ENCODE results near the gene BCL2L2. TPM values are rescaled to one million over a fixed set of nuclear protein-coding genes. Genes with fewer than 3 reads are reported as not detected.

Gene BCL2L2
- total RNA-seq, 3 donors from 2014 or later: 0.10 to 0.73 (median 0.40) TPM

DNA sequence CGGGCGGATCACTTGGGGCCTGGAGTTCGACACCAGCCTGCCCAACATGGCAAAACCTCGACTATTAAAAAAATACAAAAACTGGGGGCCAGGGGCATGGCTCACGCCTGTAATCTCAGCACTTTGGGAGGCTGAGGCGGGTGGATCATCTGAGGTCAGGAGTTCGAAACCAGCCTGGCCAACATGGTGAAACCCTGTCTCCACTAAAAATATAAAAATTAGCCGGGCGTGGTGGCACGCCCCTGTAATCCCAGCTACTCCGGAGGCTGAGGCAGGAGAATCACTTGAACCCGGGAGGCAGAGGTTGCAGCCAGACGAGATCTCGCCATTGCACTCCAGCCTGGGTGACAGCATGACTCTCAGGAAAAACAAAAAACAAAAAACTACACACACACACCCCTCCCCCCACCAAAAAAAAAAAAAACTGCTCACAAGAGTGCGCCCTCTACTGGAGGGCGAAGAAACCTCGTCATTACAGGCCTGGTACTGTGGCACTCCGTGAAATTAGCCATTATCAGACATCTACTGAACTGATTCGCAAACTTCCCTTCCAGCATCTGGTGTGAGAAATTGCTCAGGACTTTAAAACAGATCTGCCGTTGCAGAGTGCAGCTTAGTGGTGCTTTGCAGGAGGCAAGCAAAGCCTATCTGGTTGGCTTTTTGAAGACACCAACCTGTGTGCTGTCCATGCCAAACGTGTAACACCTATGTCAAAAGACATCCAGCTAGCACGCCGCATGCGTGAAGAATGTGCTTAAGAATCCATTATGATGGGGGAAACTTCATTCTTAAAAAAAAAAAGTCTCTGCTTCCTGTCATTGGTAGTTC, 11.7 kb upstream of the BCL2L2 start:
- peak; percentile 78 to 81 for ATAC-seq
- Mint-ChIP-seq H3K36me3 (ENCODE audit: insufficient read depth) (peaks cover 4% of the 10 kb centered on the region), H3K9me3 (no peaks in the 10 kb centered on the region), H3K27me3 (ENCODE audit: low read depth) (no peaks in the 10 kb centered on the region), H3K4me1 (ENCODE audit: low read depth) (peaks cover 14% of the 10 kb centered on the region), H3K4me3 (no peak overlapping the region)
- DNase-seq: peak; percentile 41

DNA sequence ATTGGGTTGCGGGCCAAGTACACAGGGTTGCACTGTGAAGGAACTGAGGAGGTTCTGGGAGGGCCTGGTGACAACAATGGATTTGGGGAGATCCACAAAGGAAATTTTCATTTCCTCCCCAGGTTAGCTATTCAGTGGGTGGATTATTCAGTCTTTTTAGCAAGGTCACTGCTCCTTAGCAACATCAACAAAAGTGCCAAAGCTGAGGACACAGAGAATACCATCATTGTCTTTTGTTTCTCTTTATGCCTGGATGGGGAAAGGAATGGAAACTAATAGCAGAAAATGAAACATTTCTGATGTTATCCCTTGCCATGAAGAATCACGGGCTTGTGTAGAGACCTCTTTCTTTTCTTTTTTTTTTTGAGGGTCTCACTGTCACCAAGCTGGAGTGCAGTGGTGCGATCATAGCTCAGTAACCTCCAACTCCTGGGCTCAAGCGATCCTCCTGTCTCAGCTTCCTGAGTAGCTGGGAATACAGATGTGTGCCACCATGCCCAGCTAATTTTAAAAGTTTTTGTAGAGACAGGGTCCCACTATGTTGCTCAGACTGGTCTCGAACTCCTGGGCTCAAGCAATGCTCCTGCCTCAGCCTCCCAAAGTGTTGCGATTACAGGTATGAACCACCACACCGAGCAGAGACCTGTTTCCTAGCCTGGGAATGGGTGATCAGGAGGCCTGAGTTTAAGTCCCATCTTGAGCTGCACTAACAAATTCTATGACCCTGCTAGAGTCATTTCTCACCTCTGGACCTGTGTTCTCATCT, 10.4 kb upstream of the BCL2L2 start:
- Mint-ChIP-seq H3K4me1 (ENCODE audit: low read depth) (peaks cover 22% of the 10 kb centered on the region), H3K27me3 (ENCODE audit: low read depth) (no peaks in the 10 kb centered on the region), H3K4me3 (no peak overlapping the region), H3K9me3 (no peaks in the 10 kb centered on the region), H3K36me3 (ENCODE audit: insufficient read depth) (peaks cover 4% of the 10 kb centered on the region)
- ATAC-seq: no peak
- DNase-seq: no peak

DNA sequence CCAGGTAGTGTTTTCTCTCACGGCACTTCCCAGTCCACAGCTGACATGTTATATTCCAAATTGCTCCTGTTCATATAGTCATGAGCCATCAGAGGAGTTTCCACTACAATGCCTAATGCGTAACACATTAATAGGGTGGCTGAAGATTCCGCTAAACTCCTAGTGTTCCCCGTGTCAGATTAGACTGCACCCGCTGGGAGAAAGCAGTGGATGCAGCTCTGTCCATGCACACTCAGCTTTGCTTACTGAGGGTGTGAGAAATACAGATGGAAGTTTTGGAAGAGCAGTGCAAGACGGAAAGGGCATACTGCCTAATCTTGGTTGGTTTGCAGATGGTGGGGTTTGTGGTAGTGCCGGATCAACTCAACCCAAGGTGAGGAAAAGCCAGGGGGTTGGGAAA, 9.5 kb upstream of the BCL2L2 start:
- H3K4me1 Mint-ChIP-seq (ENCODE audit: low read depth): peaks cover 22% of the 10 kb centered on the region
- H3K4me3 Mint-ChIP-seq: no peak overlapping the region
- ATAC-seq (no peak), DNase-seq (no peak)
- no peaks in the 10 kb centered on the region for H3K27me3 Mint-ChIP-seq (ENCODE audit: low read depth)
- H3K36me3 Mint-ChIP-seq (ENCODE audit: insufficient read depth): peaks cover 4% of the 10 kb centered on the region
- no peaks in the 10 kb centered on the region for H3K9me3 Mint-ChIP-seq

DNA sequence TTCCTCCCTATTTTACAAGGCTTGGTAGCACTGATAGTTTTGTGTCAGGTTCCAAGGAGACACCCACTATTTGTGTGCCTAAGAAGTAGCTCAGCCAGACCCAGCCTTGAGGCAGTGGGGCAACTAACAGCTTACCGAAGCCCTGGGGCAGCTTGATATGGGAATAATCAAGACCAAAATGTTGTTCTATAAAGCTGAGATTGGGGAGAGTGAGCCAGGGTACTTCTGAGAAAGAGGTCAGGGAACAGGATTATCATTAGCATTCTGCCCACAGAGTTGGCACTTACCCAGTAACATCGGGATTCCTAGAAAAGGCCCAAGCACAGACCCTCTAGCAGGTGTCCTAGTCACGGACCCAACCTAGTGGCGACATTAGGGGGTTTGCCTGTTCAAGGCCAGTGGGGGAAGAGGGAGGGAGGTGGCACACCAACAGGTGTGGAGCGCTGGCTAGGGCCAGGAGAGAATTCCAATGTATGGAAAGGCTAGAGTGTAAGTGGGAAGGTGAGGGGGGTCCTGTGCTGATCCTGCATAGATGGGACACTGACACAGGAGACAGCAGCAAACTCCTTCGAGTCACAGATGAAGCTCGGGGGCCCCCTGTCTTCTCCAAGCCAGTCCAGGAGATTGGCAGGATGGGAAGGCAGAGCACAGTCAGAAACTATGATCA, 8.9 kb upstream of the BCL2L2 start:
- H3K27me3 Mint-ChIP-seq (ENCODE audit: low read depth): no peaks in the 10 kb centered on the region
- peaks cover 4% of the 10 kb centered on the region for H3K36me3 Mint-ChIP-seq (ENCODE audit: insufficient read depth)
- no peaks in the 10 kb centered on the region for H3K9me3 Mint-ChIP-seq

DNA sequence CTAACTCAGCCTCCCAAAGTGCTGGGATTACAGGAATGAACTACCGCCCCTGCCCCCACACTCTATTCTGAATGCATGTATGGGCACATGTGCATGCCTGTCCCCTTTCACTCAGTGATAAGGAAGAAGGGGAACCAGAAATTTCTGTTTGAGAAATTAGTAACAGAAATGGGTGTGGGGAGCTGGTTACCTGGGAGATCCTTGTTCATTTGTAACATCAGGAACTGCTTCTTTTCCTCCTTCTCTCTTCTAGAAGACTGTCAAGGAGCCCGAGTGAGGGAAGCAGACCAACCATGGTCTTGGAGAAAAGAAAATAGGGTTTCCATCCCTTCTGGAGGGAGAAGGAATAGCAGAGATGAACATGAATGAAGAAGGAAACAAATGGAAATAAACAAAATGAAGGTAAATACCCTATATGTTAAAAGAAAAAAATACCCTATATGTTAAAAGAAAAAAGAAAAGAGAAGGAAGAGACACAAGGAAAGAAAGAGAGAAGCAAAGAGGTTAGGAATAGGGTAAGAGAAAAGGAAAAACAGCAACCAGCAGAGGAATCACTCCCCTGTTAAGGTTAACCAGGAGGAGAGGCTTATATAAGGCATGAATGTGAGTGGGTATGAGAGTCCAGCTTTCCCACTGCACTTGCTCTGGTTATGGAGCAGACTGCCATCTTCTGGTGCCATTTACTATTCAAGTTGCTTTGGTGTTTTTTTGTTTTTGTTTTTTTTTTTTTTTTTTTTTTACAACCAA, 7.2 kb upstream of the BCL2L2 start:
- no peak for ATAC-seq
- Mint-ChIP-seq H3K4me3 (no peak overlapping the region), H3K4me1 (ENCODE audit: low read depth) (peaks cover 26% of the 10 kb centered on the region), H3K9me3 (no peaks in the 10 kb centered on the region), H3K27me3 (ENCODE audit: low read depth) (no peaks in the 10 kb centered on the region), H3K36me3 (ENCODE audit: insufficient read depth) (peaks cover 4% of the 10 kb centered on the region)
- no peak for DNase-seq

More for the DNA sequence above, 8.9 kb upstream of the BCL2L2 start:
- Mint-ChIP-seq H3K4me1 (ENCODE audit: low read depth) (peaks cover 24% of the 10 kb centered on the region), H3K4me3 (no peak overlapping the region)
- no peak for DNase-seq
- ATAC-seq: no peak

DNA sequence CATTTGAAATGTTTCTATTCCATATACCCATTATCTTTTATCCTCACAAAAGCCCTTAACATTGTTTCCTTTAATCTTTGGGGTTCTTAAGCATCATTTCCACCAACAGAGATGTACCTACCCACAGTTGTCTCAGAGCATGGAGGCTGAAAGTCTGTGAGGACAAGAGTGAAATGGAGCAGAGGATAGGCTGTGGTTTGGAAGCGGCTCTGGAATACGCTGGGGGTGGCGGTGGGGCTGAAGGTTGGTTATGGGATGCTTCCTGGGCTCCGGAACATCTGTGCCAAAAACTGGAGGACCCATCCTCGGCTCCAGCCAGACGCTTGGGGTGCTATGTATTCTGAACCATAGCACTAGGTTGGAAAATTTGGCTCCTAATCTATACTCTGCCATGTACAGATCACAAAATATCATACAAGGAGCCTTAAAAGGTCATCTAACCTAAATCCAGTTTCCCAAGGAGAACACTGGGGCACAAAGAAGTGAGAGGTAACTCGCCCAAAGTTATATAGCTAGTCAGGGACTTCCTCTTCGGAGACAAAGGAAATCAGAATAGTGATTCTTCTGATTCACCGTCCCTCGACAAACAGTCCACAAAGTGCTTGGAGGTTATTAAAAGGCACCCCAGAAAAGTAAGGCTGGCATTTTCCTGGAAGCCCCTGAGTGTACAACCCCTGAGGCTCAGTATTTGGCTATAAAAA, 6.5 kb upstream of the BCL2L2 start:
- DNase-seq (no peak), ATAC-seq (no peak)
- Mint-ChIP-seq H3K27me3 (ENCODE audit: low read depth) (peaks cover 3% of the 10 kb centered on the region), H3K9me3 (no peaks in the 10 kb centered on the region), H3K36me3 (ENCODE audit: insufficient read depth) (peaks cover 4% of the 10 kb centered on the region), H3K4me1 (ENCODE audit: low read depth) (peaks cover 19% of the 10 kb centered on the region), H3K4me3 (peak overlapping the region; percentile 89)

DNA sequence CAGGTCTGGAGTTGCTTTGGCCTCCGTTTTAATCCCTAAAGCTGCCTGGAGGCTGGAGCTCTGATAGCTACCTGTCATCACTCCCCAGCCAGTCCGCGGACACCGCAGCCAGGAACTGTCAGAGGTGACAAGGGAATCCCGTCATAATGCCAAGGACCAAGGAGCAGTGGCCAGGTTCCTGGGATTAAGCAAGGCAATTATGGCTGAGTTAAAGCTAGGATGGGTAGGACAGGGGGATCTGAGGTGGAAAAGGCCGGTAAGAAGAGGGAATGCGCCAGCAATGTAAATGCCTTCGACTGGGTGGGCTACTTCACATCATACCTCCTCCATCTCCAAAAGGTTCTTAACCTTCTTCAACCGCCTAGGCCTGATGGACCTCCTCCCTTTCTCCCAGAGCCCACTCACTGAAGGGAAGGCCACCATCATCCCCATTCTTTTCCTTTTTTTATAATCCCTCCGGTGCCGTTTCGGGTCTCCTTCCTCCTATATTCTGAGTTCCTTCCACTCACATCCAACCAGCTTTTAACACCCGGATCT, 5.9 kb upstream of the BCL2L2 start:
- no peak for ATAC-seq
- H3K9me3 Mint-ChIP-seq: no peaks in the 10 kb centered on the region
- peak overlapping the region; percentile 89 for H3K4me3 Mint-ChIP-seq
- H3K27me3 Mint-ChIP-seq (ENCODE audit: low read depth): peaks cover 7% of the 10 kb centered on the region
- H3K4me1 Mint-ChIP-seq (ENCODE audit: low read depth): peaks cover 16% of the 10 kb centered on the region
- peaks cover 4% of the 10 kb centered on the region for H3K36me3 Mint-ChIP-seq (ENCODE audit: insufficient read depth)
- DNase-seq: no peak

DNA sequence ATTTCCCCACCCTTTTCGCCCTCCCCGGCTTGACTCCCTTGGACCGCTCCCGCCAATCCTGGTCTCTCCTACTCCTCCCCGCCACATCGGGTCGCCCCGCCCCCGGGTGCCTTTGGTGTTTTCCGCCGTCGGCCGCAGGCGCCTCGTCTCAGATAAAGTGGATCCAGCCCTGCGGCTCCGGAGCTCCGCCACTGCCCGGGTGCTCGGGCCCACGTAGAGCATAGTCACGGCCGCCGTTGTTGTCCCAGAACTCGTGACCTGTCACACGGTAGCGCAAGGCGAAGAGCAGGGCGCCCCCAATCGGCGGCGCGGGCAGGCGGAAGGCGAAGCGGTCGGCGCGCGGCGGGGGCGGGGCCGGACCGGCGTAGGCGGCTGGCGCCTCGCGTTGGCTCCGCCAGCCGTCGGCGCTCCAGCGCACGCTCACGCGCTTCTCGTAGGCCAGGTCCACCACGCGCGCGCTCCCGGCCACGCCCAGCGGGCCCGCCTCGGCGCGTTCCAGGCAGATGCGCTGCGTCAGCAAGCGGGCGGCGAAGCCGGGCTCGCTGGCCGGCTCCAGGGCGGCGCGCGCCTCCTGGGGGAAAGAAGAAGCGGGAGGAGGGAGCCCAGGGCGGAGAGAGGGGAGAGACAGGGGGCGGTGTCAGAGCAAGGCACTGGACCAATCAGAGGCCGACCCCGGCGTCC, 5.2 kb upstream of the BCL2L2 start:
- Mint-ChIP-seq H3K36me3 (ENCODE audit: insufficient read depth) (peaks cover 4% of the 10 kb centered on the region), H3K9me3 (no peaks in the 10 kb centered on the region), H3K4me3 (peak overlapping the region; percentile 89), H3K4me1 (ENCODE audit: low read depth) (peaks cover 16% of the 10 kb centered on the region), H3K27me3 (ENCODE audit: low read depth) (peaks cover 14% of the 10 kb centered on the region)
- DNase-seq (peak; percentile 95), ATAC-seq (peak; percentile 83 to 84)

DNA sequence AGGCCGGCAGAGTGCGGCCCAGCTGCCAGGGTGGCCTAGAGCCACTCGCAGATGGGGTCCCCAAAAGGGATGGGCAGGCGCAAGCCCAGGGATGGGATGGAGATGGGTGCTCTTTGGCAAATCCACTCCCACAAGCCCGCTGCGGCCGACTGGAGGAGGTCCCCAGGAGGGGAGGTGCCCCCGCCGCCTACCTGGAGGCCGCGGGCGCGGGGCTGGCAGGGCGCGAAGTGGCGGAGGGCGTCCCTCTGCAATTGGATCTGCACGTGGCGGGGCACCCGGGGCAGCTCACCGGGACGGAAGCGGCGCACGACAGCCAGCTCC, 4.7 kb upstream of the BCL2L2 start:
- peaks cover 16% of the 10 kb centered on the region for H3K4me1 Mint-ChIP-seq (ENCODE audit: low read depth)
- DNase-seq (no peak), ATAC-seq (peak; percentile 32 to 33)
- H3K9me3 Mint-ChIP-seq: no peaks in the 10 kb centered on the region
- peaks cover 4% of the 10 kb centered on the region for H3K36me3 Mint-ChIP-seq (ENCODE audit: insufficient read depth)
- H3K4me3 Mint-ChIP-seq: peak overlapping the region; percentile 89
- peaks cover 14% of the 10 kb centered on the region for H3K27me3 Mint-ChIP-seq (ENCODE audit: low read depth)

DNA sequence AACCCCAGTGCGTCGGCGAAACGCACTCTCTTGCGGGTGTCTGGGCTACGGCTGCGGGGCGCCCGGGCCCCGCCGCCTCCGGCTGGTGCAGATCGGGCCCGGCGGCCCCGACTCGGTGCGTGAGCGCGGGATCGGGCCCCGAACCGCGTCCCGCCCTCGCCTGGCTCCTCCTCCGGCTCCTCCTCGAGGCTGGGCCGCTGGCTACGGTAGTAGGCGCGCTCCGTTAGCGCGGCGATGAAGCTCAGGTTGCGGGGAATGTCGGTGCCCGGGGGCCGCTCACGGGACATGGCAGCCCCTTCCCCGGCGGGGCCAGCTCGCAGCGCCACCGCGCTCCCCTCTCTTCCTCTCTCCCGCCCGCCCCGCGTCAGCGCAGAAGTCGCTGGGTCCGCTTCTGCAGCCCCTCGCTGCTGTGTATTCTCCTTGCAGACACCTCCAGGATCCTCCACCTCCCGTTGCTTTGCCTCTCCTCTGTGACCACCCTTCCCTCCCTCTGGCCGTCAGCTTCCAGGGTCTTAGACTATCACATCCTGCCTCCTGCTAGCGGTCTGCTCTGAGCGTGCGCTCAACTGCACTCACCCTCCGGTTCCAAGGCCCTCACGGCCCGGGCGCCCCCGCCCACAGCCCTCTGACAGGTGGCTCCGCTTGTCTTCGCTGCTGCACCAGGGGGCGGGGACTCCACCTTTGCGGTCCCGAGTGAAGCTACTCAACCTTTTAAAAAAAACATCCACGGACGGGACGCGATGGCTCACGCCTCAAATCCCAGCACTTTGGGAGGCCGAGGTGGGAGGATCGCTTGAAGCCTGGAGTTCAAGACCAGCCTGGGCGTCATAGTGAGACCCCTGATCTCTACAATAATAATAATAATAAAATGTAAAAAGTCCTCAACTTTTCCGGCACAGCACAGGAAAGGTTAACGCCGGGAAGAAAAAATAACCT, 4.1 kb upstream of the BCL2L2 start, which contains the start of gene PPP1R3E:
Gene PPP1R3E, minus strand, starts transcription at position 570 of the 936 bp plus-strand sequence. Its CDS starts 283 bp downstream, at position 287.
- peak; percentile 57 to 60 for ATAC-seq
- peak; percentile 86 for DNase-seq
- Mint-ChIP-seq H3K9me3 (no peaks in the 10 kb centered on the region), H3K4me3 (peak within 1 kb of the TSS; percentile 98), H3K4me1 (ENCODE audit: low read depth) (peaks cover 16% of the 10 kb centered on the region), H3K27me3 (ENCODE audit: low read depth) (peaks cover 19% of the 10 kb centered on the region), H3K36me3 (ENCODE audit: insufficient read depth) (peaks cover 1% of the 10 kb centered on the region)

DNA sequence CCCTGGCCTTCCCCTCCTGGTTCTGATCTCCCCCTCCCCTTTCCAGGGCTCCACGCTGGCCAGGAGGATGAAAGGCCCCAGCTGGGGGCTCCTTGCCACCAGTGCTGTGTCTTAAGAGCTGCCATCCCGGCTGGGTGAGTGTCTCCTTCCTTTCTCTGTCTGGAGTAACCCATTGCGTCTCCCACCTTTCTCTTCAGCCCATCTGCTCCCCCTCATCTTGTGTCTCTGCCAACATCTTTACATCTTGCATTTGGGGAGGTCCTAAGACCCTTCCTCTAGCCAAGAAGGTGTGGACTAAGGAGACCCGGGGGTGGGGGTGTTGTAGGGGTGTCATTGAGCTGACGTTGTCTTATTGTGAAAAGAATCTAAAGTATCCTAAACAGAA, 505 bp downstream of the BCL2L2 start:
- DNase-seq (no peak), ATAC-seq (no peak)
- Mint-ChIP-seq H3K9me3 (no peaks in the 10 kb centered on the region), H3K4me3 (peak overlapping the region; percentile 38), H3K36me3 (ENCODE audit: insufficient read depth) (no peaks in the 10 kb centered on the region), H3K4me1 (ENCODE audit: low read depth) (peaks cover 5% of the 10 kb centered on the region), H3K27me3 (ENCODE audit: low read depth) (peaks cover 35% of the 10 kb centered on the region)
